Osteoblast (primary cell): ENCODE data around the gene SLC25A20. TPM values are rescaled to one million over a fixed set of nuclear protein-coding genes. Genes with fewer than 3 reads are reported as not detected.
A peak's percentile ranks its signal among the peaks of the same experiment; 100 is the strongest.

Experiments used
- DNase-seq: peaks from one replicate; pipeline ENCODE4 v3.0.0; 2011; ENCODE audit warnings: low spot score, mixed read lengths; ENCODE audit not compliant: insufficient read length; ENCODE audit errors: missing footprints
- H2AFZ ChIP-seq: 2 replicates; pipeline ENCODE4 v1.6.0; 2011; ENCODE audit warnings: mild to moderate bottlenecking, low read length
- H3K27ac ChIP-seq: 2 replicates; pipeline ENCODE4 v1.5.1; 2011; ENCODE audit warnings: mild to moderate bottlenecking, low read depth, low read length, moderate library complexity
- H3K27me3 ChIP-seq: 2 replicates; pipeline ENCODE4 v1.6.0; 2012; ENCODE audit warnings: mild to moderate bottlenecking, control low read depth, inconsistent platforms, low read length, moderate library complexity; ENCODE audit not compliant: insufficient read depth
- H3K36me3 ChIP-seq: 2 replicates; pipeline ENCODE4 v1.5.1; 2011; ENCODE audit warnings: mild to moderate bottlenecking, low read length, control low read depth, moderate library complexity; ENCODE audit not compliant: insufficient read depth
- H3K4me1 ChIP-seq: 2 replicates; pipeline ENCODE4 v1.5.1; 2011; ENCODE audit warnings: mild to moderate bottlenecking, low read length, control low read depth, moderate library complexity; ENCODE audit not compliant: insufficient read depth
- H3K4me2 ChIP-seq: 2 replicates; pipeline ENCODE4 v1.6.0; 2011; ENCODE audit warnings: mild to moderate bottlenecking, low read length; ENCODE audit not compliant: insufficient read depth
- H3K4me3 ChIP-seq: fragments of 200-600 bp; sonication (generic); 3 replicates; pipeline ENCODE4 v1.5.1; 2012; ENCODE audit warnings: mild to moderate bottlenecking, low read length, inconsistent platforms; ENCODE audit not compliant: insufficient read depth
- H3K79me2 ChIP-seq: 2 replicates; pipeline ENCODE4 v1.6.0; 2012; ENCODE audit warnings: mild to moderate bottlenecking, low read length, control low read depth, inconsistent platforms; ENCODE audit not compliant: insufficient read depth
- H3K9me3 ChIP-seq: 2 replicates; pipeline ENCODE4 v1.5.1; 2011; ENCODE audit warnings: low read depth, low read length, control low read depth
- H4K20me1 ChIP-seq: 2 replicates; pipeline ENCODE4 v1.6.0; 2012; ENCODE audit warnings: mild to moderate bottlenecking, low read length, control low read depth; ENCODE audit not compliant: insufficient read depth
- total RNA-seq: library from RNA; depleted of rRNA; stranded (reverse); fragments of >200 nt; gene quantifications from 2 replicates; pipeline ENCODE4 v1.2.3, GENCODE V29; 2012
- TF ChIP-seq, protein P1 (sequence below): IDR thresholded peaks from 2 replicates; pipeline ENCODE4 v1.5.1; 2011; ENCODE audit warnings: mild to moderate bottlenecking, low read depth, low read length, moderate library complexity; ENCODE audit errors: extremely low read depth

SLC25A20 gene
- total RNA-seq, 1 donor: 11.9 TPM

DNA sequence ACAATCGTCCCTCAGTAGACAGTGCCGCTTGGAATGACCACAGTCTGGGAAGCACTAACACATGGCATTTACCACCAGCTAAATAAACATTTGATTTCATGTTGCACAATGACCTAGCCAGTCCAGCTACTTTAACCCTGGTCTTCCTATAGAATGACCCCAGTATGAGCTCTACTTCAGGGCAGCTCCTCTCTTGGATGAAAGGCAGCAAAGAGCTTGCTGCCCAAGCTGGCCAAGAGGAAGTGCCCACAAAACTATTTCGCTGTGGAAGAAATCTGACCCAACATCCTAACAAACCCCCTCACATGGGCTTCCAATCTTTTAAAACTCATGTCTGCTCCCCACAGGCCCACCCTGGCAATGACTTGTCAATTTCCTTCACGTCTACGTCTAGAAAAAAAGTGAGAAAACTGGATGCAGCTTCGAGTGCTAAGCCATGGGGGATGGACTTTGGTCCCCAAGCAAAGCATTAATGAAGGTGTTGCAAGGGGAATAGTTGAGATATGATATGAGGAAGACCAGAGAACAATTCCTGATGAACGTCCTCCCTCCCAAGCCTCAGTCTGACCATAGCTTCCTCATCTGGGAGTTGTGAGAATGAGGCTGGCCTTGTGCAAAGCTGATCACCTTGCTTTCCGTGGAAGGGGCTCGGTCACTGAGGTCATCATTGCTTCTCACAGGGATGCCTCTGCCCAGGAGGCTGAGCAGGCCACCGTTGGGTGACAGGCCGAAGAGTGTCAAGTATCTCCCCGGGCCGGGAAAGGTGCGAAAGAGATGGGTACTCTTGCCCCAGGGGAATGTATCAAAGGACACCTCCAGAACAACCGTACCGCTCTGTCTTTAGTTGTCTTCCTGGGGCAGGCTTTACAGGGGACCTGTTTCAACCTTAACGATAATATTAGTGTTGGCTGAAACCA lies 964 bp downstream of the SLC25A20 start:
- no peaks in the 10 kb centered on the region for H3K36me3 ChIP-seq
- H3K27me3 ChIP-seq: no peaks in the 10 kb centered on the region
- TF ChIP-seq, protein P1, sequence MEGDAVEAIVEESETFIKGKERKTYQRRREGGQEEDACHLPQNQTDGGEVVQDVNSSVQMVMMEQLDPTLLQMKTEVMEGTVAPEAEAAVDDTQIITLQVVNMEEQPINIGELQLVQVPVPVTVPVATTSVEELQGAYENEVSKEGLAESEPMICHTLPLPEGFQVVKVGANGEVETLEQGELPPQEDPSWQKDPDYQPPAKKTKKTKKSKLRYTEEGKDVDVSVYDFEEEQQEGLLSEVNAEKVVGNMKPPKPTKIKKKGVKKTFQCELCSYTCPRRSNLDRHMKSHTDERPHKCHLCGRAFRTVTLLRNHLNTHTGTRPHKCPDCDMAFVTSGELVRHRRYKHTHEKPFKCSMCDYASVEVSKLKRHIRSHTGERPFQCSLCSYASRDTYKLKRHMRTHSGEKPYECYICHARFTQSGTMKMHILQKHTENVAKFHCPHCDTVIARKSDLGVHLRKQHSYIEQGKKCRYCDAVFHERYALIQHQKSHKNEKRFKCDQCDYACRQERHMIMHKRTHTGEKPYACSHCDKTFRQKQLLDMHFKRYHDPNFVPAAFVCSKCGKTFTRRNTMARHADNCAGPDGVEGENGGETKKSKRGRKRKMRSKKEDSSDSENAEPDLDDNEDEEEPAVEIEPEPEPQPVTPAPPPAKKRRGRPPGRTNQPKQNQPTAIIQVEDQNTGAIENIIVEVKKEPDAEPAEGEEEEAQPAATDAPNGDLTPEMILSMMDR: no peak
- H3K4me2 ChIP-seq: peak overlapping the region; percentile 92
- no peaks in the 10 kb centered on the region for H3K79me2 ChIP-seq
- H3K9me3 ChIP-seq: no peaks in the 10 kb centered on the region
- peaks cover 17% of the 10 kb centered on the region for H3K4me1 ChIP-seq
- no peaks in the 10 kb centered on the region for H4K20me1 ChIP-seq
- H2AFZ ChIP-seq: peak overlapping the region; percentile 96
- H3K4me3 ChIP-seq: peak overlapping the region; percentile 97
- peak overlapping the region; percentile 56 for H3K27ac ChIP-seq
- no peak for DNase-seq

DNA sequence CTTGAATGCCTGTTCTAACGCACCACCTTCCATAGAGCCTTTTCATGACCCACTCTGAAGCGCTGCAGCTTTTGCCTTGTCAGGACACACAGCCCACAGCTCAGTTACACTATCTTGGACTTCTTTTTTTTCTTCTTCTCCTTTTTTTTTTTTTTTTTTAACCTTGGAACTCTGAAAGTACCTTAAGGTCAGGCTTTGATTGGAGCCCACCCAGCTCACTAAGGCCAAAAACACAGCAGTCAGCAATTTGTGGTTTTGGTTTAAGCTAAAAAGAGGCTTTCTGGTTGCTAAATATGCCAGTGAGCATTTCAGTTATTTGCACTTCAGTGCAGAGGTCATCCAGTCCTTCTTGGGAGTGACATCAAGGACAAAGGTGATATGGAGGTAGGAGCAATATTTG lies 1.7 kb downstream of the SLC25A20 start:
- H3K27me3 ChIP-seq: no peaks in the 10 kb centered on the region
- H3K79me2 ChIP-seq: no peaks in the 10 kb centered on the region
- H2AFZ ChIP-seq: no peak overlapping the region
- H3K4me3 ChIP-seq: no peak overlapping the region
- H4K20me1 ChIP-seq: no peaks in the 10 kb centered on the region
- no peak for DNase-seq
- no peak overlapping the region for H3K4me2 ChIP-seq
- no peaks in the 10 kb centered on the region for H3K9me3 ChIP-seq
- H3K36me3 ChIP-seq: no peaks in the 10 kb centered on the region
- H3K4me1 ChIP-seq: peaks cover 17% of the 10 kb centered on the region
- H3K27ac ChIP-seq: no peak overlapping the region
- TF ChIP-seq, protein P1: no peak

DNA sequence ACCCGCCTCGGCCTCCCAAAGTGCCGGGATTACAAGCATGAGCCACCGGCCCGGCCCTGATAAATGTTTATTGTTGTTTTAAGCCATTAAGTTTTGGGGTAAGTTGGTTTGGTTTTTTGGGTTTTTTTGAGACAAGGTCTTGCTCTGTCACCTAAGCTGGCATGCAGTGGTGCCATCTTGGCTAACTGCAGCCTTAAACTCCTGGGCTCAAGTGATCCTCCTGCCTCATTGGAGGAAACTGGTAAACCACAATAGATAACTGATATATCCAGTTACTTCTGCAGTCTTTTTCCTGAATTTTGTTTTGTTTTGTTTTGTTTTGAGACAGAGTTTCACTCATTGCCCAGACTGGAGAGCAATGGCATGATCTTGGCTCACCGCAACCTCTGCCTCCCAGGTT lies 4.2 kb downstream of the SLC25A20 start:
- Histone ChIP-seq H4K20me1 (no peaks in the 10 kb centered on the region), H3K9me3 (no peaks in the 10 kb centered on the region), H3K36me3 (peaks cover 4% of the 10 kb centered on the region), H3K27ac (no peak overlapping the region), H3K79me2 (no peaks in the 10 kb centered on the region), H3K4me2 (no peak overlapping the region), H3K4me3 (no peak overlapping the region), H3K4me1 (peaks cover 17% of the 10 kb centered on the region), H3K27me3 (no peaks in the 10 kb centered on the region), H2AFZ (no peak overlapping the region)
- no peak for DNase-seq
- TF ChIP-seq, protein P1: no peak

DNA sequence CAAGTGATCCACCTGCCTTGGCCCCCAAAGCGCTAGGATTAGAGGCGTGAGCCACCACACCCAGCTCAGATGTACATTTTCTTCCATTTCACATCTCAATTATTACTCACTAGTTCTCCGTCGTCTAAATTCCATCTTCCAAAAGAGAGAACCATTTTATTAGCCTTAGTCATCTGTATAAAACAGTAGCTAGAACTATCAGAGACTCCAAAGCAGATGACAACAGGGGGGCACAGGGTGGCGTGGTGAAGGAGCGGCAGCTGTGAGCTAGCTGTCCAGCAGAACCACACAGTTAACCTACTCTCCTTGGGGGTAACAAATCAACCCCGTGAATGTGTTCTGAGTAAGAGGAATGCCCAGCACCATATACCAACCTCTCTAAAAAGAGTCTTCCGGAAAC lies 7.1 kb downstream of the SLC25A20 start:
- Histone ChIP-seq H3K9me3 (no peaks in the 10 kb centered on the region), H3K27ac (no peak overlapping the region), H3K27me3 (no peaks in the 10 kb centered on the region), H3K4me1 (no peaks in the 10 kb centered on the region), H3K4me2 (no peak overlapping the region), H3K36me3 (peaks cover 9% of the 10 kb centered on the region), H2AFZ (no peak overlapping the region), H4K20me1 (no peaks in the 10 kb centered on the region), H3K4me3 (no peak overlapping the region), H3K79me2 (no peaks in the 10 kb centered on the region)
- DNase-seq: no peak
- TF ChIP-seq, protein P1: no peak
